Spleen (tissue), 7 donors: ENCODE data around the gene NSUN5.

Experiments used
- POLR2A ChIP-seq, 3 donors: fragments of 450-650 bp; IDR thresholded peaks; one replicate each; pipeline ENCODE4 v1.5.1; 2017; ENCODE audit warnings: antibody characterized with exemption in 3 of 3, mild to moderate bottlenecking in 1 of 3
- POLR2AphosphoS5 ChIP-seq, 3 donors: sonication (generic); formaldehyde crosslinking; IDR thresholded peaks; one replicate each; pipeline ENCODE4 v1.5.1; 2017; ENCODE audit warnings: antibody characterized with exemption in 3 of 3
- TF ChIP-seq, protein P1 (sequence below), 11 experiments: fragments of 200-600 bp in 7 of 11; fragments of 450-650 bp in 4 of 11; sonication (generic) in 4 of 11; IDR thresholded peaks in 8 of 11; conservative IDR thresholded peaks in 3 of 11; 1 replicate in 7 of 11; 2 replicates in 4 of 11; pipeline versions ENCODE4 v1.4.0 to v1.8.0; 2016 to 2021; ENCODE audit warnings: antibody characterized with exemption in 11 of 11, inconsistent platforms in 4 of 11, mild to moderate bottlenecking in 1 of 11
- donor health status: DM: no; HTN: no; CAD: no; lungs with moderate emphysema.
- donor health status: DM: no; HTN: no; CAD: no.
- donor health status: DM: no; HTN: no; CAD: no.

DNA sequence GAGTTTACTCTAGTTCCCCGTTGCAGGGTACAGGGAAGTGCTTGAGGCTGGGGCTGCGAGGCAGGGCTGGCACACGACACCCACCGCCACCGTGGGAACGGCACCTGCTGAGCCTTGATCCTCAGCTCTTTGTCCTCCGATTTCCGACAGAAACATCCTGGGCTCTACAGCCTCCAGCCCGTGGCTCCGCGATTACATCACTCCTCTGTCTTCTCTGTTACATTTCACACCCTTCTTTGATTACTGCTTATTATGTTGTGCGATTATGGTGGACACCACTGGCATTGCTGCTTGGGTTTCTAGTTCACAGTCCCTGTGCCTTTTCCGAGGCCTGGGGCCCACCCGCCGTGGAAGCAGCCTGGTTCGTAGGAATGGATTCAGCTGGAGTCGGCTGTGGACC is 46.2 kb upstream of the NSUN5 start:
- TF ChIP-seq, protein P1, sequence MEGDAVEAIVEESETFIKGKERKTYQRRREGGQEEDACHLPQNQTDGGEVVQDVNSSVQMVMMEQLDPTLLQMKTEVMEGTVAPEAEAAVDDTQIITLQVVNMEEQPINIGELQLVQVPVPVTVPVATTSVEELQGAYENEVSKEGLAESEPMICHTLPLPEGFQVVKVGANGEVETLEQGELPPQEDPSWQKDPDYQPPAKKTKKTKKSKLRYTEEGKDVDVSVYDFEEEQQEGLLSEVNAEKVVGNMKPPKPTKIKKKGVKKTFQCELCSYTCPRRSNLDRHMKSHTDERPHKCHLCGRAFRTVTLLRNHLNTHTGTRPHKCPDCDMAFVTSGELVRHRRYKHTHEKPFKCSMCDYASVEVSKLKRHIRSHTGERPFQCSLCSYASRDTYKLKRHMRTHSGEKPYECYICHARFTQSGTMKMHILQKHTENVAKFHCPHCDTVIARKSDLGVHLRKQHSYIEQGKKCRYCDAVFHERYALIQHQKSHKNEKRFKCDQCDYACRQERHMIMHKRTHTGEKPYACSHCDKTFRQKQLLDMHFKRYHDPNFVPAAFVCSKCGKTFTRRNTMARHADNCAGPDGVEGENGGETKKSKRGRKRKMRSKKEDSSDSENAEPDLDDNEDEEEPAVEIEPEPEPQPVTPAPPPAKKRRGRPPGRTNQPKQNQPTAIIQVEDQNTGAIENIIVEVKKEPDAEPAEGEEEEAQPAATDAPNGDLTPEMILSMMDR (IDR thresholded peaks at IDR 0.05 in 8 of 11, conservative IDR thresholded peaks at IDR 0.05 in 3 of 11) = no peak
- TF ChIP-seq POLR2AphosphoS5 (IDR thresholded peaks at IDR 0.05) (no peak), POLR2A (IDR thresholded peaks at IDR 0.05) (no peak)
